Neural cell (in vitro differentiated cells): Measurements from ENCODE around the gene ALDH1L1. TPM values are rescaled to one million over a fixed set of nuclear protein-coding genes. Genes with fewer than 3 reads are reported as not detected.

ENCODE experiments used
- H2AFZ ChIP-seq: fragments of 200-600, 300-800 bp; sonication (generic), shearing (Covaris generic); 2 replicates; pipeline ENCODE4 v1.6.0; 2014; ENCODE audit warnings: low read depth, mild to moderate bottlenecking, antibody characterized with exemption, low read length, moderate library complexity
- H3F3A ChIP-seq: fragments of 200-600 bp; shearing (Covaris generic); 2 replicates; pipeline ENCODE4 v1.6.1; 2016; ENCODE audit warnings: mild to moderate bottlenecking, moderate library complexity, mixed read lengths, antibody characterized with exemption, low read length; ENCODE audit not compliant: insufficient read depth, poor library complexity, severe bottlenecking
- H3K27ac ChIP-seq: fragments of 200-600, 300-800 bp; sonication (generic), shearing (Covaris generic); 2 replicates; pipeline ENCODE4 v1.5.1; 2014; ENCODE audit warnings: mild to moderate bottlenecking, low read length, moderate library complexity
- H3K27me3 ChIP-seq: fragments of 300-800, 200-600 bp; sonication (generic), shearing (Covaris generic); 2 replicates; pipeline ENCODE4 v1.6.0; 2014; ENCODE audit warnings: mild to moderate bottlenecking, low read depth, low read length, moderate library complexity; ENCODE audit not compliant: insufficient read depth
- H3K36me3 ChIP-seq: fragments of 300-800, 200-600 bp; sonication (generic), shearing (Covaris generic); 2 replicates; pipeline ENCODE4 v1.5.1; 2014; ENCODE audit warnings: mild to moderate bottlenecking, antibody characterized with exemption, low read length, moderate library complexity; ENCODE audit not compliant: insufficient read depth
- H3K4me2 ChIP-seq: fragments of 300-800, 200-600 bp; sonication (generic), shearing (Covaris generic); 2 replicates; pipeline ENCODE4 v1.6.0; 2014; ENCODE audit warnings: mild to moderate bottlenecking, low read length
- H3K4me3 ChIP-seq: fragments of 300-800, 200-600 bp; sonication (generic), shearing (Covaris generic); 2 replicates; pipeline ENCODE4 v1.5.1; 2014; ENCODE audit warnings: mild to moderate bottlenecking, low read length, moderate library complexity
- H3K79me2 ChIP-seq: fragments of 200-600 bp; shearing (Covaris generic); replicated peaks from 2 replicates; pipeline ENCODE4 v1.6.0; 2014; ENCODE audit warnings: mild to moderate bottlenecking, low read length, moderate library complexity; ENCODE audit not compliant: insufficient read depth
- H3K9ac ChIP-seq: fragments of 300-800, 200-600 bp; sonication (generic), shearing (Covaris generic); 2 replicates; pipeline ENCODE4 v1.6.1; 2016; ENCODE audit warnings: mild to moderate bottlenecking, low read length, mixed read lengths
- H3K9me2 ChIP-seq: fragments of 200-600 bp; shearing (Covaris generic); 2 replicates; pipeline ENCODE4 v1.6.1; 2016; ENCODE audit warnings: mild to moderate bottlenecking, low read length, mixed read lengths; ENCODE audit not compliant: insufficient read depth
- H3K9me3 ChIP-seq: fragments of 200-600, 300-800 bp; sonication (generic), shearing (Covaris generic); 2 replicates; pipeline ENCODE4 v1.6.1; 2016; ENCODE audit warnings: mild to moderate bottlenecking, mixed run types, low read length, moderate library complexity, mixed read lengths
- H4K20me1 ChIP-seq: fragments of 200-600 bp; shearing (Covaris generic); 2 replicates; pipeline ENCODE4 v1.6.1; 2016; ENCODE audit warnings: mild to moderate bottlenecking, mixed run types; ENCODE audit not compliant: insufficient read depth
- CTCF ChIP-seq: fragments of 450-650 bp; IDR thresholded peaks from 2 replicates; pipeline ENCODE4 v1.5.1; 2014; ENCODE audit warnings: antibody characterized with exemption, mild to moderate bottlenecking, moderate library complexity; ENCODE audit not compliant: poor library complexity, severe bottlenecking
- EP300 ChIP-seq: fragments of 450-650 bp; conservative IDR thresholded peaks from 2 replicates; pipeline ENCODE4 v1.6.1; 2014; ENCODE audit warnings: antibody characterized with exemption, mild to moderate bottlenecking, moderate library complexity; ENCODE audit not compliant: poor library complexity, severe bottlenecking
- EZH2 ChIP-seq: fragments of 200-600, 300-800 bp; shearing (Covaris generic), sonication (generic); IDR thresholded peaks from 2 replicates; pipeline ENCODE4 v1.6.1; 2014; ENCODE audit warnings: antibody characterized with exemption, low read length, borderline replicate concordance, mild to moderate bottlenecking; ENCODE audit not compliant: insufficient read depth, poor library complexity, severe bottlenecking
- MXI1 ChIP-seq: fragments of 450-650 bp; conservative IDR thresholded peaks from 2 replicates; pipeline ENCODE4 v1.6.1; 2014; ENCODE audit warnings: antibody characterized with exemption, mild to moderate bottlenecking; ENCODE audit not compliant: poor library complexity, severe bottlenecking
- POLR2AphosphoS5 ChIP-seq: IDR thresholded peaks from 2 replicates; pipeline ENCODE4 v1.6.1; 2012
- RAD21 ChIP-seq: fragments of 450-650 bp; conservative IDR thresholded peaks from 2 replicates; pipeline ENCODE4 v1.6.1; 2014; ENCODE audit warnings: antibody characterized with exemption, mild to moderate bottlenecking, moderate library complexity
- SMC3 ChIP-seq: fragments of 450-650 bp; conservative IDR thresholded peaks from 2 replicates; pipeline ENCODE4 v1.6.1; 2014; ENCODE audit warnings: antibody characterized with exemption, mild to moderate bottlenecking, moderate library complexity; ENCODE audit not compliant: poor library complexity
- TAF1 ChIP-seq: IDR thresholded peaks from 2 replicates; pipeline ENCODE4 v1.6.1; 2012; ENCODE audit warnings: low read depth
- polyA plus RNA-seq: library from polyadenylated mRNA; depleted of rRNA; stranded (reverse); fragments of >200 nt; gene quantifications from 2 replicates; pipeline ENCODE4 v1.2.3, GENCODE V29; 2014
- TF ChIP-seq, protein P1 (sequence below): IDR thresholded peaks from 2 replicates; pipeline ENCODE4 v1.6.1; 2012; ENCODE audit warnings: borderline replicate concordance

ALDH1L1 gene
- polyA plus RNA-seq, 1 donor from 2014 or later, result not detected

DNA sequence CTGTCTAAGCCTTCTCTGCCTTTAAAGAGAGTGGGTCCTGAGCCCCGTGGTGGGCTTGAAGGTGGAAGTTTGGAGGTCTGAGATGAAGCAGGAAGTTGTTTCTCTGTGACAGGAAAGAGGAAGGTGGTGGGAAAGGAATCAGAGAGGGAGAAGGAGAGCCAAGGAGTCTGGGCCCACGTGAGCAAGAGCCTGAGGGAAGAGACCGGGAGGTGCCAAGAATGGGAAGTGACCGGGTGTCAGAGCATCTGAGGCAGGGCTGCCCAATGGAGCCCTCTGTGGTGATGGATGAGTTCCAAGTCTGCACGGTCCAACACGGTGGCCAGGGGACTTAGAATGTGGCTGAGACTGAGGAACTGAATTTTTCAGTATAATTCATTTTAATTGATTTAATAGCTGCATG lies 24.6 kb downstream of the ALDH1L1 start:
- no peaks in the 10 kb centered on the region for H3F3A ChIP-seq
- no peaks in the 10 kb centered on the region for H3K36me3 ChIP-seq
- H3K4me2 ChIP-seq, result no peak overlapping the region
- no peak overlapping the region for H3K9ac ChIP-seq
- H3K9me3 ChIP-seq, result no peaks in the 10 kb centered on the region
- TF ChIP-seq, protein P1, sequence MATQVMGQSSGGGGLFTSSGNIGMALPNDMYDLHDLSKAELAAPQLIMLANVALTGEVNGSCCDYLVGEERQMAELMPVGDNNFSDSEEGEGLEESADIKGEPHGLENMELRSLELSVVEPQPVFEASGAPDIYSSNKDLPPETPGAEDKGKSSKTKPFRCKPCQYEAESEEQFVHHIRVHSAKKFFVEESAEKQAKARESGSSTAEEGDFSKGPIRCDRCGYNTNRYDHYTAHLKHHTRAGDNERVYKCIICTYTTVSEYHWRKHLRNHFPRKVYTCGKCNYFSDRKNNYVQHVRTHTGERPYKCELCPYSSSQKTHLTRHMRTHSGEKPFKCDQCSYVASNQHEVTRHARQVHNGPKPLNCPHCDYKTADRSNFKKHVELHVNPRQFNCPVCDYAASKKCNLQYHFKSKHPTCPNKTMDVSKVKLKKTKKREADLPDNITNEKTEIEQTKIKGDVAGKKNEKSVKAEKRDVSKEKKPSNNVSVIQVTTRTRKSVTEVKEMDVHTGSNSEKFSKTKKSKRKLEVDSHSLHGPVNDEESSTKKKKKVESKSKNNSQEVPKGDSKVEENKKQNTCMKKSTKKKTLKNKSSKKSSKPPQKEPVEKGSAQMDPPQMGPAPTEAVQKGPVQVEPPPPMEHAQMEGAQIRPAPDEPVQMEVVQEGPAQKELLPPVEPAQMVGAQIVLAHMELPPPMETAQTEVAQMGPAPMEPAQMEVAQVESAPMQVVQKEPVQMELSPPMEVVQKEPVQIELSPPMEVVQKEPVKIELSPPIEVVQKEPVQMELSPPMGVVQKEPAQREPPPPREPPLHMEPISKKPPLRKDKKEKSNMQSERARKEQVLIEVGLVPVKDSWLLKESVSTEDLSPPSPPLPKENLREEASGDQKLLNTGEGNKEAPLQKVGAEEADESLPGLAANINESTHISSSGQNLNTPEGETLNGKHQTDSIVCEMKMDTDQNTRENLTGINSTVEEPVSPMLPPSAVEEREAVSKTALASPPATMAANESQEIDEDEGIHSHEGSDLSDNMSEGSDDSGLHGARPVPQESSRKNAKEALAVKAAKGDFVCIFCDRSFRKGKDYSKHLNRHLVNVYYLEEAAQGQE, result no peak
- no peak for TF ChIP-seq SMC3
- no peak for TF ChIP-seq CTCF
- TF ChIP-seq EP300, result no peak
- TF ChIP-seq TAF1, result no peak
- no peak for TF ChIP-seq EZH2
- no peak for TF ChIP-seq POLR2AphosphoS5
- H3K9me2 ChIP-seq, result no peaks in the 10 kb centered on the region
- no peak overlapping the region for H3K27ac ChIP-seq
- H3K79me2 ChIP-seq, result no peaks in the 10 kb centered on the region
- H3K4me3 ChIP-seq, result no peak overlapping the region
- H3K27me3 ChIP-seq, result no peaks in the 10 kb centered on the region
- no peaks in the 10 kb centered on the region for H4K20me1 ChIP-seq
- H2AFZ ChIP-seq, result no peak overlapping the region

GRCh38 chr3:126155280-126155640 lies 25.1 kb downstream of the ALDH1L1 start:
- no peak overlapping the region for H2AFZ ChIP-seq
- no peaks in the 10 kb centered on the region for H3K9me3 ChIP-seq
- H3K36me3 ChIP-seq, result no peaks in the 10 kb centered on the region
- no peaks in the 10 kb centered on the region for H3K27me3 ChIP-seq
- no peaks in the 10 kb centered on the region for H3K79me2 ChIP-seq
- H3K9ac ChIP-seq, result no peak overlapping the region
- no peaks in the 10 kb centered on the region for H3K9me2 ChIP-seq
- H3F3A ChIP-seq, result no peaks in the 10 kb centered on the region
- TF ChIP-seq POLR2AphosphoS5 (no peak), MXI1 (no peak), RAD21 (no peak), TAF1 (no peak), EZH2 (no peak), SMC3 (no peak), CTCF (no peak), EP300 (no peak)
- TF ChIP-seq, protein P1, result no peak
- H3K4me3 ChIP-seq, result no peak overlapping the region
- no peaks in the 10 kb centered on the region for H4K20me1 ChIP-seq
- no peak overlapping the region for H3K27ac ChIP-seq
- no peak overlapping the region for H3K4me2 ChIP-seq
